ENCODE results near the gene PPP1R1A. TPM values are rescaled to one million over a fixed set of nuclear protein-coding genes. Genes with fewer than 3 reads are reported as not detected.

PPP1R1A gene
- total and polyA plus RNA-seq, 9 of the 15 experiments (the other 6 are each of a cell fraction or from before 2014, with no cell fraction given) = not detected

- intact Hi-C loops (cut with micrococcal nuclease) = no loop called here
- no peak for FAIRE-seq
Measured at GRCh38 chr12:54586620-54587019, 1.8 kb downstream of the PPP1R1A start.

More at GRCh38 chr12:54586620-54587019, 1.8 kb downstream of the PPP1R1A start:
- ATAC-seq (no peak), DNase-seq (ENCODE audit: extremely low read depth in 1 of 4, low spot score in 3 of 4) (no peak)
- Histone ChIP-seq H3K36me3 (ENCODE audit: control insufficient read depth, insufficient read depth, low read length) (no peaks in the 10 kb centered on the region), H3K27ac (ENCODE audit: extremely low read depth, low read depth, low read length) (no peak overlapping the region), H3K4me2 (ENCODE audit: insufficient read depth, low read length) (no peak overlapping the region), H3K9ac (ENCODE audit: insufficient read depth in 1 of 2, low read depth in 2 of 2, low read length in 2 of 2) (no peak overlapping the region), H3K79me2 (ENCODE audit: control insufficient read depth, insufficient read depth, low read length) (no peaks in the 10 kb centered on the region), H3K4me3 (no peak overlapping the region), H2AFZ (ENCODE audit: low read depth, low read length) (no peak overlapping the region), H3K9me3 (replicated peaks; ENCODE audit: control insufficient read depth, insufficient read depth, low read depth, low read length) (no peaks in the 10 kb centered on the region), H3K27me3 (ENCODE audit: control insufficient read depth in 2 of 2, insufficient read depth in 2 of 2, low read length in 2 of 2) (peaks cover 41 to 73% of the 10 kb centered on the region in 2 experiments), H3K4me1 (replicated peaks in 1 of 2; ENCODE audit: control insufficient read depth in 2 of 2, insufficient read depth in 2 of 2, low read length in 2 of 2) (peaks cover 0 to 9% of the 10 kb centered on the region in 2 experiments; a peak in 1 of 5 replicates), H4K20me1 (replicated peaks; ENCODE audit: control insufficient read depth, insufficient read depth, low read length) (peaks cover 12% of the 10 kb centered on the region; the same call in 1 of the 2 replicates), H3K9me1 (ENCODE audit: control insufficient read depth, insufficient read depth, low read length) (no peaks in the 10 kb centered on the region)
- TF ChIP-seq ZZZ3 (IDR thresholded peaks at IDR 0.05) (no peak), ZNF668 (CRISPR knock-in tag; IDR thresholded peaks at IDR 0.05) (no peak), BCL6 (CRISPR knock-in tag; IDR thresholded peaks at IDR 0.05) (no peak), EZH2 (IDR thresholded peaks at IDR 0.05; ENCODE audit: borderline replicate concordance, low read depth, low read length) (no peak), JUNB (CRISPR knock-in tag; conservative IDR thresholded peaks at IDR 0.05) (no peak), L3MBTL2 (IDR thresholded peaks at IDR 0.05) (no peak), KDM1A (IDR thresholded peaks at IDR 0.05) (no peak), ARID3A (IDR thresholded peaks at IDR 0.05; ENCODE audit: borderline replicate concordance, low read depth, low read length) (no peak), ZNF143 (CRISPR knock-in tag; IDR thresholded peaks at IDR 0.05) (no peak), TCF7L2 (IDR thresholded peaks at IDR 0.05; ENCODE audit: low read depth, low read length) (no peak), CLOCK (CRISPR knock-in tag; IDR thresholded peaks at IDR 0.05; ENCODE audit: borderline replicate concordance) (no peak)
- TF ChIP-seq, protein P1, sequence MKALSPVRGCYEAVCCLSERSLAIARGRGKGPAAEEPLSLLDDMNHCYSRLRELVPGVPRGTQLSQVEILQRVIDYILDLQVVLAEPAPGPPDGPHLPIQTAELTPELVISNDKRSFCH (CRISPR knock-in tag; IDR thresholded peaks at IDR 0.05) = no peak
- TF ChIP-seq, protein P1 (tag; IDR thresholded peaks at IDR 0.05) = no peak
- TF ChIP-seq, protein P2, sequence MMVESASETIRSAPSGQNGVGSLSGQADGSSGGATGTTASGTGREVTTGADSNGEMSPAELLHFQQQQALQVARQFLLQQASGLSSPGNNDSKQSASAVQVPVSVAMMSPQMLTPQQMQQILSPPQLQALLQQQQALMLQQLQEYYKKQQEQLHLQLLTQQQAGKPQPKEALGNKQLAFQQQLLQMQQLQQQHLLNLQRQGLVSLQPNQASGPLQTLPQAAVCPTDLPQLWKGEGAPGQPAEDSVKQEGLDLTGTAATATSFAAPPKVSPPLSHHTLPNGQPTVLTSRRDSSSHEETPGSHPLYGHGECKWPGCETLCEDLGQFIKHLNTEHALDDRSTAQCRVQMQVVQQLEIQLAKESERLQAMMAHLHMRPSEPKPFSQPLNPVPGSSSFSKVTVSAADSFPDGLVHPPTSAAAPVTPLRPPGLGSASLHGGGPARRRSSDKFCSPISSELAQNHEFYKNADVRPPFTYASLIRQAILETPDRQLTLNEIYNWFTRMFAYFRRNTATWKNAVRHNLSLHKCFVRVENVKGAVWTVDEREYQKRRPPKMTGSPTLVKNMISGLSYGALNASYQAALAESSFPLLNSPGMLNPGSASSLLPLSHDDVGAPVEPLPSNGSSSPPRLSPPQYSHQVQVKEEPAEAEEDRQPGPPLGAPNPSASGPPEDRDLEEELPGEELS (CRISPR knock-in tag; IDR thresholded peaks at IDR 0.05; ENCODE audit: borderline replicate concordance) = no peak
- WGBS (ENCODE audit: insufficient coverage, low coverage, missing lambda C conversion rate) = 0% methylated on average over 2 of the region's 2 CpGs
- no TSS peak for BruUV-seq (replicated peaks)
- CTCF ChIA-PET (ENCODE audit: low intra/inter-chr PET ratio) = no interaction called here
- POLR2A ChIA-PET = interaction anchor here (0.8 kb wide), 1 partner anchor 59 kb away, joined by 3 read pairs; no protein-coding TSS in a partner anchor
- in situ Hi-C loops (cut with MboI) = no loop called here
